DMS153 treated with DMSO at 0.1 percent for 48 hours (cell line): Measurements from ENCODE around the gene TCP11L2.
"Not testable (repeated sequence)": the region's sequence is repeated elsewhere in the genome, so short reads cannot be mapped to it uniquely, and the experiment has no call there.

Source experiments
- DNase-seq: peaks from one replicate; lab custom pipeline; 2025; ENCODE audit not compliant: unreplicated experiment; lab: John Stamatoyannopoulos, UW

Gene TCP11L2

DNA sequence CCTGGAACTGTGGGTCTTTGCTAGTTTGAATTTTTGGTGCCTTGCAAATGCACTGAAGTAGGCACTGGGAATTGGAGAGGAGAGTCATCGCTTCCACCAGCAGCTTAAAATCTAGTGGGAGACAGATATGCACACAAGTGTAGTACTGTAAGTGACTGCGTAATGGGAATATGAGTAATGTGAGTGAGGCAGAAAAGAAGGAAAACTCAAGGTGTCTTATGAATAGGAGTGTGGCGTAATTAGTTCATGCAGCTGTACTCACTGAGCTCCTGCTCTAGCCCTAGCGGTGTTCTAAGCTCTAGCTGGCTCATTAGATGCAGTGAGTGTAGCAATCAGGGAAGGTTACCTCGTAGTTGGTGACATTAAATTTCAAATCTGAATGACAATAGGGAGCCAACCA lies 2.8 kb downstream of the TCP11L2 start:
- DNase-seq = no peak

DNA sequence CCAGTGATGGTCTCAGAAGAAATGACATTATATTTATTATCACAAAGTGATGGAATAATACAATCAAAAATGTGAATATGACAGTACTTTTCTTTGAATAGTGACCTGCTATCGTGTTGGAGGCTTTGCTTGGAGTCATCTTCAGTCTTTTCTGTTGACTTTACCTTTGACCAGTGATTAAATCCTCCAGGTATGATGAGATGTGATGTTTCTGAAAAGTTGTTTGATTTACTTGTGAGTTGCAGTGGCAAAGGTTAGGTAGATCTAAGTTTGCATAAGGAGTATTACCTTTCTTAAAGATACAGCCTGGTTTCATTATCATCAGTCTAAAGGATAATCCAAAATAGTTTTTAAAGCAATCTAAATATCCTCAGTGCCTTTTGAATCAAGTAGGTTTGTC lies 4.6 kb downstream of the TCP11L2 start:
- DNase-seq = no peak

DNA sequence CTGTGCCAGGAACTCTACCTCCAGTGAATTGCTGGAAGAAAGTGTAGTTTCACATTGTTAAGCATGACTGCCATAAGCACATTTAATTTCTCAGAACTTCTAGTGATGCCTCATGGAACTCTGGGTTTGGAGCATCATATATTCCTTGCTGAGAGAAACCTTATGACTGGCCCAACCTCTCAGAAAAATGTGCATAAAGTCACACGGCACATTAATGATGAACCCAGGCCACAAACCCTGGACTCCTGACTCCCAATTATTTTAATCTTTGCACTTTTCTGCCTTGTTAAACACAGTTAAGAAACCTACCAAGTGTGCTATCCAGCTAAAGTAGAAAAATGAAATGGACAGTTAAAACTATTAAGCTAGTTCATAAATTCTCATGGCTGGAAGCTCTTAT lies 5.6 kb downstream of the TCP11L2 start:
- no peak for DNase-seq

DNA sequence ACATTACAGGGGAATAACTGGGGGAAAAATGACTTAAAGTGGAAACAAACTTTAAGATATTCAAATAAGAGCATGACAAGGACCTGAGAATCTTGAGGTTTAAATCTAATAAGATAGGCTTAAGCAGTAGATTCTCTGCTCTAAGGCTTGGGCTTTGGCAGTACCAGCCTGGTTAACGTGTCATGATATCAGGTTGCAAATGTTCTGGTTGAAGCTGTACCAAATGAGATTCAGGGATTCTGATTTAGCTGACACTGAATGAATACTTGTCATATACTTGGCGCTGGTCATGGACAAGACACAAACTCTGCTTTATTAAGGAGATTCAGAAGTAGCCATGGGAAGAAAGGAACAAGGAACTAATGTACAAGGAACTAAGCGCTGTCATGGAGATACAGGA lies 6.1 kb downstream of the TCP11L2 start:
- DNase-seq = no peak

DNA sequence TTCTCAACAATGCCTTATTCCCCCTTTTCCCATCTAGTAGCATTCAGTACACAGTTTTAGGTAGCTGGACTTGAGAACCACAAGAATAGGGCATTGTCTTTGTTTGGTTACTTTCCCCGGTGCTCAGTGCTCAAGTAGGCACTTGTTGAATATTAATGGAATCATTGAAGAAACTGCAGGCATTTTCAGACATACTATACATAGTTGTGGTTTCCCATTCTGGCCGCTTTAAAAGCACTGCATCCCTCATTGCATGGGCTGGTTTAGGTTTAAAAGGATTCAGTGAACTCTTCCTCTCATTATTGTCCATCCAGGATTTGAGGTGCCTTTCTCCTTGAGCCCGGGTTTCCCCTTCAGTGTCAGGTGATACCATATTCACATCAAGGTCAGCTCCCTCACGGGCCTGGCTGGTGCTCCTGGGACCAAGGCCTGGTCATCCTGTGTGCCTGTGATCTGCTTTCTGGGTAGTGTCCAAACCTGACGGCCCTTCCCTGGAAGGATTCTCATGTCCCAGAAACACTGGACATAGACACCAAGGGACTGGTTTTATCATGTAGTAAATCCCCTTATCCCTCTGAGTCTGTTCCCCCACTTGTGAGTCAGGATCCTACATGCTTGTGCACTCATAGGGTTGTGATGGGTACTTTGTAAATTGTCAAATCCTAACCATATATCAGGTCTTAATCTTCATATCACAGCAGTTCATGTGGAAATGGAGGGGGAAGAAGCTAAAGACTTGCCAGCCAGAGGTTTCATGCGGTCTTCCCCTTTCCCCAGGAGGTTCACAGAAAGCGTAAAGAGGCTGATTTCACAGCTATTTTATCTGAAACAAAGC lies 7.4 kb downstream of the TCP11L2 start:
- DNase-seq = no peak

DNA sequence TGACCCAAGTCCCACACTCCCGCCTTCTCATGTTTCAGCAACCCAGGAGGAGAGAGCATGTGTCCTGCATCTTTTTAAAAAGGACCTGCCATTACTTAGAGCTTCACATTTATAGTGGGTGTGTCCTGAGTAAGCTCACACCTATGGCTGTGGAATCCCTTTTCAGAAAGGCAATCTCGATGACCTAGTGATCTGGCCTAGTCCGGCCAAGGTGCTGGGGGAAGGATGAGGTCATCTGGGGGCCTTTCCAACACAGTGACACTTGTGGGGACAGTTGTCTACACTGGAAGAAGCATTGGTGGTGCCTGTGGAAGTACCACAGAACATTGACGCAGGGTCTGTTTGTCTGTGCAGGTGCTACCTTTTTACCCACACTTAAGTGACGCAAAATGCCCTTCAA lies 8.2 kb downstream of the TCP11L2 start:
- no peak for DNase-seq

DNA sequence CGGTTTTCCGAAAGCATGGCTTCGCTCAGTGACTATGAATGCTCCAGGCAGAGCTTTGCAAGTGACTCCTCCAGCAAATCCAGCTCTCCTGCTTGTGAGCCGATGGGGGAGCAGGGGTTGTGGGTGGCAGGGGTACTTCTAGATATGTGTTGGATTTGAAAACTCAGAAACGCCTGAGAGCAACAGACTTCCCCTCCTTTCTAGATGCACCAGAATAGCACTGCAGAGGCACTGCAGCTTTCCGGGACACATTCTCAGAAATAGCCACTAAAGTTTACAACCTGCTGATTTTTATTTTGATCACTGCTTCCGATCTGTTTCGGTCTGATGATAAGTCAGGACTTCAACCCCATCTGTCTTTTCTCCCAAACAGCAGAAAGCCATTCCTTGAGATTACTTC lies 8.6 kb downstream of the TCP11L2 start:
- DNase-seq = no peak

DNA sequence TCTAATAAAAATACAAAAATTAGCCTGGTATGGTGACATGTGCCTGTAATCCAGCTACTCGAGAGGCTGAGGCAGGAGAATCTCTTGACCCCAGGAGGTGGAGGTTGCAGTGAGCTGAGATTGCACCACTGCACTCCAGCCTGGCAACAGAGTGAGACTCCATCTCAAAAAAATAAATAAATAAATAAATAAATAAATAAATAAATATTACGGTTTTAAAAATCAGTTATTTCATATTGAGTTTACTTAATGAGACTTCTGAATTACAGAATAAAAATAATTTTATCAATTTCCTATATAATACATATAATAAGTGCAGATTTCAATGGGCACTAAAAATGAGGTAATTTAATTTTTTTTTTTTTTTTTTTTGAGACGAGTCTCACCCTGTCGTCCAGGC lies 10.9 kb downstream of the TCP11L2 start:
- DNase-seq = not testable (repeated sequence)

DNA sequence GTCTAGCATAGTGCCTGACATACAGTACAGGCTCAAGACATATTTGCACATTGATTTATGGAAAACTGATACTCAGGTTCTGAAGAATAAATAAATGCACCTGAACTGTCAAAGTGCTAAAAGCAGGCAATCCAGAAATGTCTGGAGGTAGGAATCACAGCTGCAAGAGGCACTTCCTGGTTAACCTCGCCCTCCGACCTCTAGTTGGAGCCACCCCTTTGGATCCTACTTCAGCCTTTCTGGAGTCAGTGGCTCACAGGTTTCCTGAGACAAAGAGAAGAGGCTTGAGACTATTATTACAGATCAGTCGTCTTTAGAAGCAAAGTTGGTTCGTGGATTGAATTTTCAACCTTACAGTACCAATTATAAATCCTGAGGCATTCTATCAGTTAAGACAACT lies 13.0 kb downstream of the TCP11L2 start:
- DNase-seq = no peak

DNA sequence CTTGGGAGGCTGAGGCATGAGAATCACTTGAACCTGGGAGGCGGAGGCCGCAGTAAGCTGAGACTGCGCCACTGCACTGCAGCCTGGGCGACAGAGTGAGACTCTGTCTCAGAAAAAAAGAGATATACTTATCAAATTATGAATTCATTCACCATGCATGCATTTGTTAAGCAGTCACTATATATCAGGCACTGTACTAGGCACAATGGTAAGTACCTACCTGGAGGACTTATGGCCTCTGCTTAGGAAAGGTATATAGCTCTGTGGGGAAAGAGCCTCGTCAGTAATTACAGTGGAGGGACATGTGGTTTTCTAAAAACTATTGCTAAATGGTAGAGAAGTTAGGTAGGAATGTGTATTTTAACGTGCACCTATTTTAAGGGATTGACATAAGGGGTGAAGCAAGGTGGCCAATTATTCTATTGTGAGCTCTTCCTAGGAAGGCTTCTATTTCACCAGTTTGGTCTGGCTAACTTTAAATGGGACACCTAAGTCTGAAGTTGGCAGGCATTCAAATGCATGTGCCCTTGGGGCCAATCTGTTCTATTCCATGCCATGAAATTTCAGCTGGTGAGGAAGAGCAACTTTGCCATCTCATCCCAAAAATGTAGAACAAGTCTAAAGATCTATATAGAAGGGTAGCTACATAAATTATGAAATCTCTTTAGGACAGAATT lies 15.0 kb downstream of the TCP11L2 start:
- DNase-seq = no peak

DNA sequence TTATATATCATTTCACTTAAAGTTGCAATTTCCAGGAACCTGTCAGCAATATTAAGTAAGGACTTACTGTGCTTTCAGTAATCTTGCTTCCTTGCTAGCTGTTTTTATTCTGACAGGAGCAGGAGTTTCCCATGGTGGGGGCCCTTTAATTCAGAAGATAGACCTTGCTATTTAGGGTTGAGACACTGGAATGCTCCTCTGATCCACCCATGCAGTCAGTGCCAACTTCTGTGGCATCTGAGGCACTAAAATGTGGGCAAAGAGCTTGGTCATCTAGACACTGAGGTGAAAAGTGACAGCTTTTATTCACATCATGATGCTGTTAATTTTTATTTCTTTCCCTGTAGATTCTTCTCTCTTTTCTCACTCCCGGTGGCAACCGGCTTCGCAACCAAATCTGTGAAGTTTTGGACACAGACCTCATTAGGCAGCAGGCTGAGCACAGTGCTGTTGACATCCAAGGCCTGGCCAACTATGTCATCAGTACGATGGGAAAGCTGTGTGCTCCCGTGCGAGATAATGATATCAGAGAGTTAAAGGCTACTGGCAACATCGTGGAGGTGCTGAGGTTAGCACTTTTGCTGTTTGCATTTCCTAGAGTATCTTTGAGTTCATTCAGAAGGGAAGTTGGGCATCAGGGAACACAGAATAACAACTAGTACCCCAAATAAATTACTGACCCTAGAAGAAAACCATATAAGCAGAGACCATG lies 18.8 kb downstream of the TCP11L2 start:
- DNase-seq = no peak

DNA sequence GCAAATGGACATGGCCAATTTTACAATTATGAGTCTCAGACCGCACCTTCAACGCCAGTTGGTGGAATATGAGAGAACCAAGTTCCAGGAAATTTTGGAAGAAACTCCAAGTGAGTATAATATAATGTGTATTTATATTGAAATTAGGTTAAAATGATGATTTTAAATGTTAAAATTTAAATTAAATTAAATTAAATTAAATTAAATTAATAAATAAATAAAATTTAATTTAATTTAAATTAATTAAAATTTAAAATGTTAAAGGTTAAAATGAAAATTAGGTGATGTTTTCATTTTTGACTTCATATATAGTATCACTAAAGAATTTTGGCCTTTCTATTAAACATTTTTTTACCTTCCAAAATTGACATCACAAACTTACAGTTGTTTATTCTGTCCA lies 21.0 kb downstream of the TCP11L2 start:
- DNase-seq = no peak

DNA sequence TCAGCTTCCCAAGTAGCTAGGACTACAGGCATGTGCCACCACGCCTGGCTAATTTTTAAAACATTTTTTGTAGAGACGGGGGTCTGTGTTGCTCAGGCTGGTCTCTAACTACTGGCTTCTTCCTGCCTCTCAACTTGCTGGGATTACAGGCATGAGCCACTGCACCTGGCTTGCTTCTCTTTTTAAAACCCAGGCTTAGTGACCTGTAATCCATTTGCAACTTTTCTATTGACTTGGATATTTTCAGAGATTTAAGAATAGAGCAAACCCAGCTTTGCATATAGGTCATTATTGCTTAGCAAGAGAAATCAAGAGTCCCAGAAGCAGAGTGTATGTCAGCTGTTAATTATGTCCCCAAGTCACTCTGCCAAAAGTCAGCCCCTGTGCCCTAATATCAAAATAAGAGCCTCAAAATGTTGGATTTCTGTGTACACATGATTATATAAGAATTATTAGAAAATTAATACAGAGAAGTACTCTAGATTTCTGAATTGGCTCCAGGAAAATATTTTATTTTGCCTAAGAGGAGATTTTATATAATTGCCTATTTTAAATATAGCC lies 24.9 kb downstream of the TCP11L2 start:
- no peak for DNase-seq

DNA sequence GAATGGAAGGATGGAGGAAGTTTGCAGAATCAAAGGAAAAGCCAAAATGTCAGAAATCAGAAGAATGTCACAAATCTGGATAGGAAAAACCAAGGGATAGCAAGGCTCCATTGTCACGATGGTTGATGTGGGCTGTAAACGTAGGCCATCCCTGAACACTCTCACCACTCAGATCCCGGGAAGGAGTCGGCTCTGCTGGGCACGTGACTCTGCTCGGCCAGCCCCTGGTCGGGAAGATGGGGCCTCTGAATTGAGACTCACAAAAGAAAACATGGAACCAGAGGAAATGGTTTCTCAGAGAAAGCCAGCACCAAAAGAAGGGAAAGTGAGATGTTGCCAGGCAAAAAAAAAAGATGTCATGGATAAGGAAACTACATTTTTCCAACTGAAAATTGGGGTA lies 26.2 kb downstream of the TCP11L2 start:
- DNase-seq = no peak

DNA sequence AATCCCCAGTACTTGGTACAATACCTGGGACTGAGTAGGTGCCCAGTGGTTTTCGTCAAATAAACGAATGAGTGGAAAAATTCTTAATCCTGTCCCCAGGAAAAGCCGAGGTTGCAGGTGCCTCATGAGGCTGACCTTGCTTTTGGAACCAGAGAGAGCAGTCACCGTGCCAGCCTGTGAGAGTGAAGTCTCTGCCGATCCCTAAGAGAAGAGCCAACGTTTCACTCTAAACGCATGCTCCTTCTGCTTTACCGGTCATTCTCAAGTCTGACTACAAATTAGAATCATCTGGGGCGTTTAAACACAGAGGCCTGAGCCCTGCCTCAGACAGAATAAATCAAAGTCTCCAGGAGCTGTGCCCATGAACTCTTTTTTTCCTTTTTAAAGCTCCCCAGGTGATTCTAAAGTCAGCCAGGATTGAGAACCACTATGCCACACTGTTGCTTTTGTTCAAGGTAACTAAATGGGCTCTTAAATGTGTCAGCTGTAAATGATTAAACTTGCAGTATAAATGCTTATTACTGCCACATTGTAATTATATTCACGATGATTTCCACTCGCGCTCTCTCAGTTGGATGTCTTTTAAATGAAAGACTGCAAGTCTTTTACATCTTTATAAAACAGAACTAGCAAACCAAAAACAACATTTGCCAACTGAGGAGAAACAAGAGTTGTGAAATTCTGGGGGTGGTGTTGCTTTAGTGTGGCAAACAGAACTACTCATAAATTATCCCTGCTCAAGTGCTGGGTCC lies 26.9 kb downstream of the TCP11L2 start:
- DNase-seq = no peak

DNA sequence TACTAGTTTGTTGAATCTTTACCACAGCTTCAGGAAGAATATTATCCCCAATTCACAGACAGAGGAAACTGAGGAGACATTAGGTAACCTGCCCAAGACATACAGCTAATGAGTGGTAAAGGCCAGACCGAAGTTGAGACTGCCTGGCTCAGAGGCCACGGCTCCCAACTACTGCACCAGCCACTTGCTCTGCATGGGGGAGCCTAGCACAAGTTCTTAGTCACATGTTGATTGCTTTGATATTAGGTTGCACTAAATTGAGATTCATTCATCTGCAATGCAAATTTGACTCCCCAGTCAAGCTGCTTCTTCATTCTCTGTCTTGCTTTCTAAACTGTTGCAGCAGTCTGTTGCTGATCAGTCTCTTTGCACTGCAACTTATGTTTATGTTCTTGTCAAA lies 29.1 kb downstream of the TCP11L2 start:
- DNase-seq = no peak

DNA sequence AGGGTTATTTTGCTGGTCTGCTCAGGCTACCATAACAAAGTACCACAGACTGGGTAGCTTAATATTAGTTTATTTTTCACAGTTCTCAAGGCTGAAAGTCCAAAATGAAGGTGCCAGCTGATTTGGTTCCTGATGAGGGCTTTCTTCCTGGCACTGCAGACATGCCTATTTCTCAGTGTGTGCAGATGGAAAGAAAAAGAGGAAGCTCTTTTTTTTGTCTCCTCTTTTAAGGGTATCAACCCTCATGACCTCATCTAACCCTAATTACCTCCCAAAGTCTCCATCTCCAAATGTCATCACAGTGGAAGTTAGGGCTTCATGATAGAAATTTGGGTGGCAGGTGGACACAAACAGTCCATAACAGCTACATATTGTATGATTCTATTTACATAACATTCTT lies 30.0 kb downstream of the TCP11L2 start:
- no peak for DNase-seq

DNA sequence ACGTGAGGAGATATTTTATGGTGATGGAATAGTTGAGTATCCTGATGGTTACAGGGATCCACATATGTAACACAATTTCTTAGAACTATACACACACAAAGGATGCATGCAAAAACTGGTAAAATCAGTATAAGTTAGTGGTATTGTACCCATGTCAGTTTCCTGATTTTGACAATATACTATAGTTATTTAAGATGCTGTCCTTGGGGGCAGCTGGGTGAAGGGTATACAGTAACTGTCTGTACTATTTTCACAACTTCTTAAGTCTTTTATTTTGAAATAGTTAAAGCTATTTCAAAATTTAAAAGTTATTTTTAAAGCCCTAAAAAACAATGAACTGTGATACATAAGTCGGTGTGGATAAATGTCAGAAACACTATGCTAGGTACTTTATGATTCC lies 30.5 kb downstream of the TCP11L2 start:
- DNase-seq = no peak

DNA sequence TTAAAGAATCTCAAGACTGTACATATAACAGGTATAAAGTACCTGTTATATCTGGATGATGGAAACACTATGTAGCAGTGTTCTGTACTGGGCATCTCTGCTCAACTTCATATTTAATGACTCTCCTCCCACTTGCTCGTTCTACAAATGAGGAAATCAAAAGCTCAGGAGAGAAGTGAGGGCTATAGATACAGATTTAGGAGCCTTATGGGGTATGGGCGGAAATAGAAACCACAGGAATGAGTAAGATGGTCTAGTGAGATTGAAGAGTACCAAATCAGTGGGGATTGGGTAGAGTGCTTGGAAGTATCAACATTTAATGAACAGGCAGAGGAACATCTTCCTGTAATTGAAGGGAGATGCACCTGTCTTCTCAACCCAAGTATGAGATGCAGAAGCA lies 31.2 kb downstream of the TCP11L2 start:
- no peak for DNase-seq

DNA sequence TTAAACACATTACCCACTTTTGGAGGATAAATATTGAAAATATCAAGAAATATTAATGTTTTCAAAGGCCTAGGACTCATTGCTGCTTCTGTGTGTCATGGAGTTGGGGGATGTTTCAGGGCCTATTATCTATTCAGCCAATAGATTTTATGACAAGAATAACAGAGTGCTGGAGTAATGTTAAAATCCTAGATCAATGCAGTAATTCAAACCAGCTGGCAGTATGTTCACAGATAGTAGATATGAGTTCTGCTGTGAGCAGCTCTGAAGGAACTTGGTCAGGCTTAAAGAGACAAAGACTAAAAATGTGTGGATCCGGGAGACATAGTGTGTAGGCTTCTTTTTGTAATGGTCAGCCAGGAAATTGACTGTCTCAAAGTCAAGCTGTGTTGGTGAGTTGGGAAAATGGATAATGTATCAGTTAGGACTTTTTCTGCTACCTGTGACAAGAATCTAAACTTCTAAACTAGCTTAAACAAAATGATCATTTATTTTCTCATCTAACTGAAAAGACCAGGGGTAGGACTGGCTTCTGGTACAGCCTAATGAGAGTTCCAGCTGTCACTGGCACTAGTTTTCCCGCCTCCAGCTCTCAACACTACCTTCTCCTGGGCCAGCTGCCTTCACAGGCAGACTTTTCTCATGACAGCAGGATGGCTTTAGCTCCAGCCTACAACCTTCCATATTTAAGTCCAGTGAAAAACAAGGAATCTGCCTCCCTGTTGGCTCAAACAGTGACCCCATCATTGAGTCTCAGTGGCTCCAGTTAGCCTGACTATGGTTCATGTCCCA lies 38.7 kb downstream of the TCP11L2 start:
- no peak for DNase-seq
